ENCODE data around the gene ZNF554.
"Not testable (repeated sequence)": the region's sequence is repeated elsewhere in the genome, so short reads cannot be mapped to it uniquely, and the experiment has no call there.

ZNF554 gene

GRCh38 chr19:2808129-2808941 lies 11.3 kb upstream of the ZNF554 start:
- no peak for DNase-seq

DNA sequence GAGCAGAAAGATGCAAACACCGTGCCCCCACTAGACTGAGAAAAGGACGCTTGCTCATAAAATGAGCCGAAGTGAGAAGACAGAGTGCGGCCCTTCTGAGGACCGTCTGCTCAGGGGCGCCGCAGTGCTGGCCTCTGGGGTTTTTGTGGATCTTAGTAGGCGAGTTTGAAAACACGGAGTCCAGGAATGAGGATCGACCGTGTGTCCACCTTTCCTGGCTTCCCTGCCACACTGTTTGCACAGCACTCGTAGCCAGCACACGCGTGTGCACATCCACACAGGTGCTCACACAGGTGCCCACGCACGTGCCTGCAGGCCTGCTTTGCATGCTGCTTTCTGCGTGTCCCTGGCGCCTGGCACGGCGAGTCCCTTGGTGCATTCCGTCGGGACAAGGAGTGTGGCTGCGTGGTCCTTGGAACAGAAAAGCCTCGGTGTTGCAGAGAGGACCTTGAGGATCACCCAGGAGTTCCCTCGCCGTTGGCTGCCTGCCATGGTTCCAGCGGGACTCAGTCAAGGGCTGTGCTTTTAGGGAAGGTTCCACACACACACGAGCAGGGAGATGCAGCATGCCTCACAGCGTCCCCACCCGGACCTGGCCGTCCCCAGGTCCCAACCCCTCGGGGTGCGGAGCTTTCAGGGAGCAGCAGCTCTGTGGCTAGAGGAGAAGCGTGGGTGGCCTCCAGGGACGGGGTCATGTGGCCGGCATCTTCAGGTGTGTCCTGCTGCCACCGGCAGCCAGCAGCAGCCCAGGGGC lies 10.1 kb upstream of the ZNF554 start:
- no peak for DNase-seq

- no peak for DNase-seq
These were observed 9.3 kb upstream of the ZNF554 start for GRCh38 chr19:2810141-2811091.

DNA sequence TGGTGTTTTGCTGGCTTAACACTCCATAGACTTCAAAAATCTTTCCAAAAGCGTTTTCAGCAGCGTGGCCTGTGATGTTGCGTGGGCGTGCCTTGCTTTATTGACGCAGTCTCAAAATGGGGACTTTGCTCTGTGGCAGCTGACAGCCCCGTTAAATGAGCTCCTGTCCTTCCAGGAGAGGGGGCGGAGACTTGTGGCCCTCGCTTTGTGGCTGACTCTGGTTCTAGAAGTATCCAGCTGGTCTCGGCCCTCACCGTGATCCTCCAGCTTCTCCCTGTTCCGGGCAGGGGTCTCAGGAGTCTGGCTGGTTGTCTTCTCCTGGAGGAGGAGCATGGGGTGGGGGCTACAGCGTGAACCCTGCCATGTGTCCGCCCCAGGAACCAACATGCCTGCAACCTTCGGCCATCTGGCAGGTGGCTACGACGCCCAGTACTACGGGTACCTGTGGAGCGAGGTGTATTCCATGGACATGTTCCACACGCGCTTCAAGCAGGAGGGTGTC lies 8.4 kb upstream of the ZNF554 start:
- DNase-seq = no peak

GRCh38 chr19:2811735-2812413 lies 7.8 kb upstream of the ZNF554 start:
- no peak for DNase-seq

GRCh38 chr19:2812414-2813234 lies 7.0 kb upstream of the ZNF554 start:
- DNase-seq = no peak

GRCh38 chr19:2813235-2814160 lies 6.2 kb upstream of the ZNF554 start:
- DNase-seq = no peak

GRCh38 chr19:2814426-2814825 lies 5.2 kb upstream of the ZNF554 start:
- no peak for DNase-seq

GRCh38 chr19:2815191-2815614 lies 4.5 kb upstream of the ZNF554 start:
- DNase-seq = no peak

DNA sequence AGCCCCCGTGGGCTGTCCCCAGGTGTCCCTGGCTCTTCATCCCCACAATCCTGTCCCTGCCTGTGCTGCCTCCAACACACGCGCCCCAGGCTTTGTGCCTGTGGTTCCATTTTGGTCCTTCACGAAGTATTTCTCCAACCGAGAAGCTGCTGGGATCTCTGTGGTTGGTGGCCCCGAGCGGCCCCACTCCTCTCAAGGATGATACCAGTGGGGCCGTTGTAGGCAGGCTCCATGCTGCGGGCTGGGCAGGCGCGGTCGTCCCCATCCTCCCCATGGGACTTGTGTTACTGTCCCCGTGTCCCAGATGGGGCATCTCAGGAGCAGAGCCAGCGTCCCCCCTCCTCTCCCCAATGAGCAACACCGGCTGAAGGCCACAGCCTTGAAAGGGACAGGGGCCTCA lies 3.7 kb upstream of the ZNF554 start:
- DNase-seq = no peak

GRCh38 chr19:2816641-2817040 lies 3.0 kb upstream of the ZNF554 start:
- DNase-seq = no peak

GRCh38 chr19:2817237-2817829 lies 2.3 kb upstream of the ZNF554 start:
- not testable (repeated sequence) for DNase-seq

DNA sequence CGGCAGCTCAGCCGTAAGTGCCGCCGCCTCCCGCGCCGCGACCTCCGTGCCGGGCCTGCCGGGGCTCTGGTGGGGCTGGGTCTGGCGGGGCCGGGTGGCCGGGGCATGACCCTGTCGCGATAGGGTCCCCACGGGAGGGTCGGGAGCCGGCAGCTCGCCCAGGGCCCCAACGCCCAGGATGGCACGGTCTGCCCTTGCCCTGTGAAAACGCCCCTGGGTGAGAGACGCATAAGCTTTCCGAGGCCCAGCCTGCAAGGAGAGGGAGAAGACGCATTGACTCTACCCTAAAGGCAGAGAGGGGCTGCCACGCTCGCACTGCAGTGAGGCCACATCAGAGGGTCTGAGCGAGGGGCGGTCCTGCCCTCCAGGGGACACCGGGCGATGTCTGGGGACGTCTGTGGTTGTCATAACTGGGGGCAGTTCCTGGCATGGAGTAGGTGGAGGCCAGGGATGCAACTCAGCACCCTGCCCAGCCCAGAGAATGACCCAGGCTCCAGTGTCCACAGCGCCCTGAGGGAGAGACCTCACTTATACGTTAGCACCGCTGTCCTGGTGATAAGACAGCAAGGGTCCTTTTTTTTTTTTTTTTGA lies 539 bp downstream of the ZNF554 start:
- peak in 1 of 2 experiments; percentile 38 for DNase-seq

- DNase-seq = no peak
These were observed 3.2 kb downstream of the ZNF554 start for GRCh38 chr19:2822846-2823245.

DNA sequence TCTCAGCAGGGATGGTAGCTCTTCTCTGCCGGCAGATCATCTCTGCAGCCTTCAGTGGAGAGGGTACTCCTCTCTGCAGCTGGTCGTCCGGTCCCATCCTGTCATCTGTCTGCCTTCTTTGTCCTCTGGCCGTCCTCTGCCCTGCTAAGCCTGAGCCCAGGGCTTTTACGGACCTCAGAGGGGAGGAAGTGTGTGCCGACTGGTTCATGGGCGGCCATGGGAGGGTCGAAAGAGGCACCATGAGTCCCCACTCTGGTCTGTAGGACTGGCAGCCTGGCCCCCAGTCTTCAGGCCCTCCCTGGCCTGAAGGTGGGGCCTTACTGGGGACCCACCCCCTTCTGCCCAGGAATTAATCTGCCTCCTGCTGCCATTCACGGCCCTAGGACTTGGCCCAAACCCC lies 4.0 kb downstream of the ZNF554 start:
- DNase-seq = no peak

DNA sequence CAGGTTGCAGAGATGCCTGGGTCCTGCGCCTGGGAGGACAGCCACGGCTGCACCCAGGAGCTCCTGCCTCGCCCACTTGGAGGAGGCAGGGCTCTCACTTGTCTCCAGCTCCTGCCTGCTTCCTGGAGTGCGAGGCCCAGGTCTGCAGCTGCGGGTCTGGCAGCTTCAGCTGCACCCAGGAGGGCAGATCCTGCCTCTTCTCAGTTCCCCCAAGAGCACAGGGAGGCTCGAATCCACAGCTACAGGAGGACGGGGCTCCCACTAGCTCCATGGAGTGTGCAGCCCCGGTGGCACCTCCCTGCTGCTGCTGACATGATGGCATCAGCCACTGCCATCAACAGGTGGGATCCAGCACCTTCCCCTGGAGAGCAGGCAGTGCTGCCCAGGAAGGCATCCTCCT lies 4.5 kb downstream of the ZNF554 start:
- DNase-seq = no peak

GRCh38 chr19:2827022-2827421 lies 7.4 kb downstream of the ZNF554 start:
- no peak for DNase-seq

DNA sequence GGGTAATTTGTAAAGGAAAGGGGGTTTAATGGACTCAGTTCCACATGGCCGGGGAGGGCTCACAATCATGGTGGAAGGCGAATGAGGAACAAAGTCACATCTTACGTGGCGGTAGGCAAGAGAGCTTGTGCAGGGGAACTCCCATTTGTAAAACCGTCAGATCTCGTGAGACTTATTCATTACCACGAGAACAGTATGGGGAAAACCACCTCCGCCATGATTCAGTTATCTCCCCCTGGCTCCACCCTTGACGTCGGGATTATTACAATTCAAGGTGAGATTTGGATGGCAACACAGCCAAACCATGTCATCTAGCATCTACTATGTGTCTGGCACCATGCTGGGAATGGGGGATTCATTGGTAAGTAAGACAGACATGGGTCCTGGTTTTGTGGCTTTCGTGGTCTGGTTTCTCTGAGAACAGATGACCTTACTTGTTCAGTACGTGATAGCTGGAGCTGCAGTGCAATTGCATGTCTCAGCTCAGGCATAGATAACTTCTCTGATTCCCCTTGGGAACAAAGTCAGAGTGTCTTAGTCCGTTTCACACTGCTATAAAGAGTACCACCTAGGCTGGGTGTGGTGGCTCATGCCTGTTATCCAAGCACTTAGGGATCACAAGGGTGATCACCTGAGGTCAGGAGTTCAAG lies 8.3 kb downstream of the ZNF554 start:
- no peak for DNase-seq
